HepG2 (cell line): Measurements from ENCODE around the gene KIAA0319L. TPM values are rescaled to one million over a fixed set of nuclear protein-coding genes. Genes with fewer than 3 reads are reported as not detected.

ENCODE experiments used
- ATAC-seq: fragments of 200-7000 bp; cut with Tn5 transposase; 3 replicates; pipeline ENCODE4 v1.9.1; 2020; ENCODE audit warnings: mild to moderate bottlenecking, moderate library complexity
- BruUV-seq: library from RNA; stranded (reverse); fragments of 400-500 nt; replicated peaks from 2 replicates; lab custom pipeline; 2021; lab: Mats Ljungman, UMichigan
- CTCF ChIA-PET: fragments of 300-600 bp; formaldehyde crosslinking; extraction: SDS; loops from one replicate; lab custom pipeline; 2021; ENCODE audit warnings: low total read pairs, inconsistent platforms, low intra/inter-chr PET ratio; lab: Yijun Ruan, JAX
- POLR2A ChIA-PET: fragments of 350-600 bp; sonication (Branson Sonifier 250); formaldehyde crosslinking; loops from one replicate; lab custom pipeline; 2020; ENCODE audit warnings: antibody characterized with exemption, inconsistent platforms; lab: Yijun Ruan, JAX
- DNase-seq: peaks from one replicate; pipeline ENCODE4 v3.0.0-alpha.2; 2015; ENCODE audit warnings: low spot score
- FAIRE-seq: peaks from 3 replicates; lab custom pipeline; 2011; peaks lifted over from hg19 to GRCh38; lab: Jason Lieb, UNC
- H2AFZ ChIP-seq: one replicate; pipeline ENCODE4 v1.6.1; 2011; ENCODE audit warnings: low read length, inconsistent platforms
- H3K27ac ChIP-seq: fragments of 300-600 bp; 3 replicates; pipeline ENCODE4 v1.8.0; 2011; ENCODE audit warnings: mixed run types, mild to moderate bottlenecking, mixed read lengths, low read length, inconsistent platforms; ENCODE audit not compliant: insufficient read depth; ENCODE audit errors: extremely low read length
- H3K27me3 ChIP-seq, 2 experiments: fragments of 200-600 bp in 1 of 2; 2 replicates in 1 of 2; 3 replicates in 1 of 2; pipeline versions ENCODE4 v1.6.0 to v1.8.0; 2011; ENCODE audit warnings: low read length in 2 of 2, mild to moderate bottlenecking in 2 of 2, moderate library complexity in 2 of 2, inconsistent platforms in 1 of 2; ENCODE audit not compliant: insufficient read depth in 2 of 2, control insufficient read depth in 1 of 2
- H3K36me3 ChIP-seq, 2 experiments: fragments of 200-600 bp in 1 of 2; replicated peaks in 1 of 2; 2 replicates in 1 of 2; 3 replicates in 1 of 2; pipeline versions ENCODE4 v1.5.1 to v1.8.0; 2011; ENCODE audit warnings: low read length in 2 of 2, inconsistent platforms in 1 of 2; ENCODE audit not compliant: insufficient read depth in 2 of 2, control insufficient read depth in 1 of 2
- H3K4me1 ChIP-seq: 2 replicates; pipeline ENCODE4 v1.5.1; 2012; ENCODE audit warnings: low read length, inconsistent platforms; ENCODE audit not compliant: insufficient read depth
- H3K4me2 ChIP-seq: 2 replicates; pipeline ENCODE4 v1.6.0; 2011; ENCODE audit warnings: low read depth, low read length, inconsistent platforms
- H3K4me3 ChIP-seq, 3 experiments: fragments of 200-600 bp in 1 of 3; sonication (generic), shearing (Covaris generic) in 1 of 3; replicated peaks in 1 of 3; 2 replicates each; pipeline ENCODE4 v1.5.1; 2011 to 2016; ENCODE audit warnings: low read length in 3 of 3, inconsistent platforms in 2 of 3, low read depth in 2 of 3, mild to moderate bottlenecking in 2 of 3, control low read depth in 1 of 3, mixed read lengths in 1 of 3; ENCODE audit not compliant: insufficient read depth in 1 of 3
- H3K79me2 ChIP-seq: one replicate; pipeline ENCODE4 v1.6.1; 2011; ENCODE audit warnings: low read length, inconsistent platforms; ENCODE audit not compliant: insufficient read depth
- H3K9ac ChIP-seq: 2 replicates; pipeline ENCODE4 v1.6.0; 2011; ENCODE audit warnings: mild to moderate bottlenecking, low read depth, low read length, inconsistent platforms; ENCODE audit not compliant: insufficient read depth
- H3K9me3 ChIP-seq: 2 replicates; pipeline ENCODE4 v1.5.1; 2012; ENCODE audit warnings: mild to moderate bottlenecking, low read length
- H4K20me1 ChIP-seq: 2 replicates; pipeline ENCODE4 v1.6.0; 2011; ENCODE audit warnings: inconsistent platforms, mild to moderate bottlenecking, low read length, moderate library complexity; ENCODE audit not compliant: insufficient read depth
- CENPX ChIP-seq: sonication (generic); formaldehyde crosslinking; IDR thresholded peaks from 2 replicates; pipeline ENCODE4 v1.9.0; 2021; ENCODE audit warnings: mild to moderate bottlenecking, missing genetic modification reagents, moderate library complexity
- NFYB ChIP-seq: sonication (generic); formaldehyde crosslinking; IDR thresholded peaks from 2 replicates; pipeline ENCODE4 v1.4.0; 2020; ENCODE audit warnings: missing genetic modification reagents
- NR3C1 ChIP-seq: sonication (generic); formaldehyde crosslinking; IDR thresholded peaks from 2 replicates; pipeline ENCODE4 v1.4.0; 2020; ENCODE audit warnings: missing genetic modification reagents
- REXO4 ChIP-seq: sonication (generic); formaldehyde crosslinking; IDR thresholded peaks from 2 replicates; pipeline ENCODE4 v1.8.0; 2022; ENCODE audit warnings: missing genetic modification reagents, mild to moderate bottlenecking, borderline replicate concordance
- SOX5 ChIP-seq: IDR thresholded peaks from 2 replicates; pipeline ENCODE4 v1.6.1; 2016; ENCODE audit warnings: borderline replicate concordance
- TGIF2 ChIP-seq: IDR thresholded peaks from 2 replicates; pipeline ENCODE4 v1.6.1; 2016; ENCODE audit warnings: control low read depth, missing compliant biosample characterization
- ZFP90 ChIP-seq: sonication (generic); formaldehyde crosslinking; IDR thresholded peaks from 2 replicates; pipeline ENCODE4 v1.8.0; 2022; ENCODE audit warnings: missing genetic modification reagents, mild to moderate bottlenecking, inconsistent platforms, borderline replicate concordance
- ZNF781 ChIP-seq: sonication (generic); formaldehyde crosslinking; IDR thresholded peaks from 2 replicates; pipeline ENCODE4 v1.5.1; 2020; ENCODE audit warnings: borderline replicate concordance, mild to moderate bottlenecking, missing genetic modification reagents; ENCODE audit errors: not compliant biosample characterization
- WGBS: methylation state at CpG from one replicate; pipeline ENCODE4 v1.1.6; 2017; ENCODE audit warnings: low lambda C conversion rate; 5-methylcytosine and 5-hydroxymethylcytosine counted together
- in situ Hi-C: cut with HindIII; loops from 2 replicates; pipeline ENCODE4 v1.10.0; 2017; ENCODE audit warnings: low pct_unique_long_range_greater_than_20kb; ENCODE audit not compliant: extremely low pct_ligation_motif_present
- intact Hi-C: fragments of 100-400 bp; cut with micrococcal nuclease; formaldehyde crosslinking; loops from one replicate; pipeline ENCODE4 v1.10.0; 2022; ENCODE audit not compliant: unreplicated experiment
- polyA plus RNA-seq, 8 experiments: library from polyadenylated mRNA; depleted of rRNA in 3 of 8; stranded (reverse) in 7 of 8; unstranded in 1 of 8; fragments of >200 nt; fragmentation: Illumina TruSeq in 4 of 8; extraction: Trizol in 4 of 8; gene quantifications; 2 replicates each; pipeline versions ENCODE4 v1.2.1 to v1.2.3, GENCODE V29; 2011 to 2016; ENCODE audit warnings: low read depth in 4 of 8, missing spikeins in 1 of 8, mixed read lengths in 1 of 8; ENCODE audit not compliant: insufficient read depth in 1 of 8
- total RNA-seq, 5 experiments: library from RNA; depleted of rRNA; stranded (reverse); fragments of >200 nt; fragmentation: Illumina TruSeq; extraction: Trizol; gene quantifications; 2 replicates each; pipeline ENCODE4 v1.2.3, GENCODE V29; 2016; ENCODE audit warnings: low read depth in 1 of 5
- TF ChIP-seq, protein P1 (sequence below): sonication (generic); formaldehyde crosslinking; IDR thresholded peaks from 2 replicates; pipeline ENCODE4 v1.5.0; 2020; ENCODE audit warnings: mild to moderate bottlenecking, missing genetic modification reagents
- TF ChIP-seq, protein P2 (sequence below): sonication (generic); formaldehyde crosslinking; IDR thresholded peaks from 2 replicates; pipeline ENCODE4 v1.8.0; 2022; ENCODE audit warnings: mild to moderate bottlenecking, missing genetic modification reagents, borderline replicate concordance
- TF ChIP-seq, protein P3 (sequence below): sonication (generic); formaldehyde crosslinking; IDR thresholded peaks from 2 replicates; pipeline ENCODE4 v1.5.0; 2020; ENCODE audit warnings: missing genetic modification reagents

KIAA0319L gene
- total and polyA plus RNA-seq, 2 of the 13 experiments (the other 11 are each of a cell fraction or from before 2014, with no cell fraction given) = 33.4 to 82.6 TPM

DNA sequence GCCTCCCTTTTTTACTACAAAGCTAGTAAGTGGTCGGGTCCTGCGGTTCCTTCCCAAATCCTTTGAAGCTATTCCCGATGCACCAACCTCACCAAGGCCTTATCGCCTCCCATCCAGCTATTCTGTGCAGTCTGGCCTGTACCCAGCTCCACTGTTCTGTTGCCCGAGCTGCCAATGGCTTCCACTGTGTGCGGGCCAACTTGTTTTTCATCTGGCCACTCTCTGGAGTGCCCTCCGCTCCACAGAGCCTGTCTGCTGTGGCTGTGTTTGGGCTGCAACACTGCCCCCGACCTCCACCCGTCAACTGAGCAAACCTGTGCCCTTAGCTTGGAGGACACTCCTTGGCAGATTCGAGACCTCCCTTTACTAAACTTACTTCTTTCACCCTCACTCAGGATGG, 125.0 kb downstream of the KIAA0319L start:
- no peak overlapping the region for H3K27ac ChIP-seq
- WGBS = 94% methylated on average over 10 of the region's 10 CpGs
- H3K4me3 ChIP-seq = no peak overlapping the region
- H2AFZ ChIP-seq = no peak overlapping the region
- no peaks in the 10 kb centered on the region for H4K20me1 ChIP-seq
- no peaks in the 10 kb centered on the region for H3K4me1 ChIP-seq
- H3K9me3 ChIP-seq = no peaks in the 10 kb centered on the region
- no peak for ATAC-seq
- CTCF ChIA-PET = no interaction called here
- POLR2A ChIA-PET = no interaction called here
- H3K79me2 ChIP-seq = no peaks in the 10 kb centered on the region
- FAIRE-seq = no peak
- H3K4me2 ChIP-seq = no peak overlapping the region
- in situ Hi-C loops = loop anchor here (25.0 kb wide), 1 partner anchor 305 kb away; no protein-coding TSS in a partner anchor
- intact Hi-C loops = no loop called here
- no peak overlapping the region for H3K9ac ChIP-seq
- no peak for DNase-seq
- H3K27me3 ChIP-seq = no peaks in the 10 kb centered on the region
- TF ChIP-seq, protein P1, sequence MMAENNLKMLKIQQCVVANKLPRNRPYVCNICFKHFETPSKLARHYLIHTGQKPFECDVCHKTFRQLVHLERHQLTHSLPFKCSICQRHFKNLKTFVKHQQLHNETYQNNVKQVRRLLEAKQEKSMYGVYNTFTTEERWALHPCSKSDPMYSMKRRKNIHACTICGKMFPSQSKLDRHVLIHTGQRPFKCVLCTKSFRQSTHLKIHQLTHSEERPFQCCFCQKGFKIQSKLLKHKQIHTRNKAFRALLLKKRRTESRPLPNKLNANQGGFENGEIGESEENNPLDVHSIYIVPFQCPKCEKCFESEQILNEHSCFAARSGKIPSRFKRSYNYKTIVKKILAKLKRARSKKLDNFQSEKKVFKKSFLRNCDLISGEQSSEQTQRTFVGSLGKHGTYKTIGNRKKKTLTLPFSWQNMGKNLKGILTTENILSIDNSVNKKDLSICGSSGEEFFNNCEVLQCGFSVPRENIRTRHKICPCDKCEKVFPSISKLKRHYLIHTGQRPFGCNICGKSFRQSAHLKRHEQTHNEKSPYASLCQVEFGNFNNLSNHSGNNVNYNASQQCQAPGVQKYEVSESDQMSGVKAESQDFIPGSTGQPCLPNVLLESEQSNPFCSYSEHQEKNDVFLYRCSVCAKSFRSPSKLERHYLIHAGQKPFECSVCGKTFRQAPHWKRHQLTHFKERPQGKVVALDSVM = no peak
- no peak for TF ChIP-seq ZFP90 (CRISPR knock-in tag)
- no peak for TF ChIP-seq REXO4
- TF ChIP-seq CENPX (CRISPR knock-in tag) = no peak
- no TSS peak for BruUV-seq
- peaks cover 15 to 33% of the 10 kb centered on the region in 2 experiments; a peak in 3 of 5 replicates for H3K36me3 ChIP-seq

DNA sequence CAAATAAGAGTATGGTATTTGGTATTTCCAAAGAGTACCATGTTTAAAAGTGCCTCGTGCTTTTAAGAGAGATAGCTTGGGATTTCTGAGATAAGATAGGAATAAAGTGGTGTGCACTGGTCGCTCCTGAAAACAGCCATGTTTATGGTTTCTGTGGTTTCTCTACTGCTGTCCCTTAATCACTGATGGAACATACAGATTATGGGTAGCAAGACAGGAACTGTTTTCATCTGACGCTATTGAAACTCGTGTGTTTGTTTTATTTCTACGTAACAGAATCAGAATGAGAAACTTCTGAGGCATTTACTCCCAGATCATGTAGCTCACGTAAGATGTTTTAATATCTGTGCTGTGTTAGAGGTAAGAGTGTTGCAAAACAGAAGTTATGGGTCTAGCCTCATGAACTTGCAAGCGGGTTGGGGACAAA, 126.0 kb downstream of the KIAA0319L start:
- Histone ChIP-seq H3K9me3 (no peaks in the 10 kb centered on the region), H3K27me3 (no peaks in the 10 kb centered on the region), H2AFZ (no peak overlapping the region), H3K9ac (no peak overlapping the region), H3K4me1 (no peaks in the 10 kb centered on the region), H3K36me3 (peaks cover 14 to 23% of the 10 kb centered on the region in 2 experiments; a peak in 3 of 5 replicates), H3K4me3 (no peak overlapping the region), H4K20me1 (no peaks in the 10 kb centered on the region), H3K27ac (no peak overlapping the region), H3K4me2 (no peak overlapping the region), H3K79me2 (no peaks in the 10 kb centered on the region)
- DNase-seq (no peak), FAIRE-seq (no peak), ATAC-seq (no peak)
- CTCF ChIA-PET = no interaction called here
- POLR2A ChIA-PET = no interaction called here
- 91% methylated on average over 7 of the region's 7 CpGs for WGBS
- intact Hi-C loops = no loop called here
- in situ Hi-C loops = loop anchor here (25.0 kb wide), 1 partner anchor 306 kb away; no protein-coding TSS in a partner anchor
- no TSS peak for BruUV-seq
- TF ChIP-seq, protein P2, sequence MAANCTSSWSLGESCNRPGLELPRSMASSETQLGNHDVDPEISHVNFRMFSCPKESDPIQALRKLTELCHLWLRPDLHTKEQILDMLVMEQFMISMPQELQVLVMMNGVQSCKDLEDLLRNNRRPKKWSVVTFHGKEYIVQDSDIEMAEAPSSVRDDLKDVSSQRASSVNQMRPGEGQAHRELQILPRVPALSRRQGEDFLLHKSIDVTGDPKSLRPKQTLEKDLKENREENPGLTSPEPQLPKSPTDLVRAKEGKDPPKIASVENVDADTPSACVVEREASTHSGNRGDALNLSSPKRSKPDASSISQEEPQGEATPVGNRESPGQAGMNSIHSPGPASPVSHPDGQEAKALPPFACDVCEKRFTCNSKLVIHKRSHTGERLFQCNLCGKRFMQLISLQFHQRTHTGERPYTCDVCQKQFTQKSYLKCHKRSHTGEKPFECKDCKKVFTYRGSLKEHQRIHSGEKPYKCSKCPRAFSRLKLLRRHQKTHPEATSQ (CRISPR knock-in tag) = no peak
- TF ChIP-seq NR3C1 (CRISPR knock-in tag) = no peak
- TF ChIP-seq NFYB (CRISPR knock-in tag) = no peak
- TF ChIP-seq TGIF2 (CRISPR knock-in tag) = no peak
- no peak for TF ChIP-seq ZNF781 (CRISPR knock-in tag)
- TF ChIP-seq, protein P3, sequence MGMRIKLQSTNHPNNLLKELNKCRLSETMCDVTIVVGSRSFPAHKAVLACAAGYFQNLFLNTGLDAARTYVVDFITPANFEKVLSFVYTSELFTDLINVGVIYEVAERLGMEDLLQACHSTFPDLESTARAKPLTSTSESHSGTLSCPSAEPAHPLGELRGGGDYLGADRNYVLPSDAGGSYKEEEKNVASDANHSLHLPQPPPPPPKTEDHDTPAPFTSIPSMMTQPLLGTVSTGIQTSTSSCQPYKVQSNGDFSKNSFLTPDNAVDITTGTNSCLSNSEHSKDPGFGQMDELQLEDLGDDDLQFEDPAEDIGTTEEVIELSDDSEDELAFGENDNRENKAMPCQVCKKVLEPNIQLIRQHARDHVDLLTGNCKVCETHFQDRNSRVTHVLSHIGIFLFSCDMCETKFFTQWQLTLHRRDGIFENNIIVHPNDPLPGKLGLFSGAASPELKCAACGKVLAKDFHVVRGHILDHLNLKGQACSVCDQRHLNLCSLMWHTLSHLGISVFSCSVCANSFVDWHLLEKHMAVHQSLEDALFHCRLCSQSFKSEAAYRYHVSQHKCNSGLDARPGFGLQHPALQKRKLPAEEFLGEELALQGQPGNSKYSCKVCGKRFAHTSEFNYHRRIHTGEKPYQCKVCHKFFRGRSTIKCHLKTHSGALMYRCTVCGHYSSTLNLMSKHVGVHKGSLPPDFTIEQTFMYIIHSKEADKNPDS (CRISPR knock-in tag) = no peak
- TF ChIP-seq SOX5 (CRISPR knock-in tag) = no peak
